GM23248 (cell line): ENCODE data around the gene KRTAP22-1. TPM values are rescaled to one million over a fixed set of nuclear protein-coding genes. Genes with fewer than 3 reads are reported as not detected.

Experiments used
- DNase-seq: peaks from one replicate; pipeline ENCODE4 v3.0.0-alpha.2; 2015
- H2AFZ ChIP-seq: fragments of 200-600 bp; sonication (generic); 2 replicates; pipeline ENCODE4 v1.6.1; 2016; ENCODE audit warnings: antibody characterized with exemption
- H3F3A ChIP-seq: fragments of 200-600 bp; sonication (generic); 2 replicates; pipeline ENCODE4 v1.6.1; 2016; ENCODE audit warnings: mild to moderate bottlenecking, antibody characterized with exemption, mixed run types; ENCODE audit not compliant: insufficient read depth
- H3K27ac ChIP-seq: fragments of 200-600 bp; sonication (generic); 2 replicates; pipeline ENCODE4 v1.5.1; 2016; ENCODE audit warnings: mild to moderate bottlenecking
- H3K27me3 ChIP-seq: fragments of 200-600 bp; sonication (generic); replicated peaks from 2 replicates; pipeline ENCODE4 v1.6.1; 2016; ENCODE audit warnings: mild to moderate bottlenecking; ENCODE audit not compliant: insufficient read depth
- H3K36me3 ChIP-seq: fragments of 200-600 bp; sonication (generic); 2 replicates; pipeline ENCODE4 v1.6.1; 2016; ENCODE audit warnings: low read depth, mild to moderate bottlenecking
- H3K4me1 ChIP-seq: fragments of 200-600 bp; sonication (generic); 2 replicates; pipeline ENCODE4 v1.6.1; 2016; ENCODE audit warnings: mild to moderate bottlenecking; ENCODE audit not compliant: insufficient read depth
- H3K4me2 ChIP-seq: fragments of 200-600 bp; sonication (generic); one replicate; pipeline ENCODE4 v1.6.1; 2016; ENCODE audit warnings: mild to moderate bottlenecking; ENCODE audit not compliant: unreplicated experiment
- H3K4me3 ChIP-seq: fragments of 200-600 bp; sonication (generic); 2 replicates; pipeline ENCODE4 v1.5.1; 2016; ENCODE audit warnings: mild to moderate bottlenecking
- H3K79me2 ChIP-seq: fragments of 200-600 bp; sonication (generic); 2 replicates; pipeline ENCODE4 v1.6.1; 2016; ENCODE audit warnings: mild to moderate bottlenecking; ENCODE audit not compliant: insufficient read depth
- H3K9ac ChIP-seq: fragments of 200-600 bp; sonication (generic); 2 replicates; pipeline ENCODE4 v1.6.1; 2016; ENCODE audit warnings: mild to moderate bottlenecking
- H3K9me2 ChIP-seq: fragments of 200-600 bp; sonication (generic); 2 replicates; pipeline ENCODE4 v1.6.1; 2016; ENCODE audit warnings: mixed run types, mild to moderate bottlenecking, moderate library complexity; ENCODE audit not compliant: insufficient read depth
- H3K9me3 ChIP-seq: fragments of 200-600 bp; sonication (generic); one replicate; pipeline ENCODE4 v1.6.1; 2017; ENCODE audit warnings: low read depth
- H4K20me1 ChIP-seq: fragments of 200-600 bp; sonication (generic); 2 replicates; pipeline ENCODE4 v1.6.0; 2016; ENCODE audit not compliant: insufficient read depth
- EZH2 ChIP-seq: fragments of 200-600 bp; sonication (generic); IDR thresholded peaks from 2 replicates; pipeline ENCODE4 v1.6.1; 2018; ENCODE audit warnings: antibody characterized with exemption, mild to moderate bottlenecking; ENCODE audit not compliant: insufficient read depth, poor library complexity, severe bottlenecking
- EZH2phosphoT487 ChIP-seq: fragments of 200-600 bp; sonication (generic); IDR thresholded peaks from 2 replicates; pipeline ENCODE4 v1.6.1; 2018; ENCODE audit warnings: antibody characterized with exemption, moderate library complexity, mild to moderate bottlenecking, low read depth; ENCODE audit not compliant: insufficient read depth
- WGBS, 2 experiments: methylation state at CpG; one replicate each; pipeline ENCODE4 v1.1.6; 2015 to 2017; ENCODE audit warnings: low lambda C conversion rate in 2 of 2, low coverage in 1 of 2; ENCODE audit errors: missing lambda C conversion rate in 2 of 2; 5-methylcytosine and 5-hydroxymethylcytosine counted together
- in situ Hi-C: fragments of 300-500 bp; cut with MboI; formaldehyde crosslinking; loops from 2 replicates; pipeline ENCODE4 v1.15.0; 2020
- polyA plus RNA-seq: library from polyadenylated mRNA; unstranded; fragments of >200 nt; fragmentation: Nextera tagmentation; extraction: Ambion mirVana; gene quantifications from 2 replicates; pipeline ENCODE4 v1.2.1, GENCODE V29; 2016
- small RNA-seq: library from RNA; depleted of rRNA; stranded (forward); fragments of <200 nt; gene quantifications from one replicate; pipeline ENCODE3, GENCODE V24; 2014; ENCODE audit warnings: low read depth, low replicate concordance
- total RNA-seq: library from RNA; depleted of rRNA; stranded (reverse); fragments of >200 nt; shearing (Covaris generic); gene quantifications from 2 replicates; pipeline ENCODE4 v1.2.3, GENCODE V29; 2014; rRNA removed

Gene KRTAP22-1
- total and polyA plus RNA-seq, 2 experiments from 2014 or later = not detected

DNA sequence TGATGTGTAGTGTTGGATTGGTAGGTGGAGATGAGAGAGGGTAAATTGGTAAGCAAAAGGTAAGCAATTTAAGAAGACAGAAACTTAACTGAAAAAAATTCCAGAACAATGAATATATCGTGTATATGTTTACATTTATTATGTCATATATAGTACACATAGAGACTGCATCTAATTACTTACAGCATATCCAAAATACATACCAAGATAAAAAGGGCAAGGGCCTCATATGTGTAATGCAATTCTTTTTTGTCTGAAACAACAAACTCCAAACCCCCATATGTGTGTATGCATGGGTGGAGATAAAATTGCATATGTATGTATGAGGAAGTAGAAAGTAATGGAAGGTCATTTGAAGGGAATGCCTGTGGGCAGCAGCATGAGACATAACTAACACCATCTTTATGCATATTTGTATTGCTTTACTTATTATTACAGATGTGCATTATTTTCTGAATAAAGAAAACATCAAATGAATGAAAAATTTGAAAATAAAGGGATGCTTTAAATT lies 46.1 kb downstream of the KRTAP22-1 start:
- Histone ChIP-seq H3K9me2 (no peaks in the 10 kb centered on the region), H3K4me1 (no peaks in the 10 kb centered on the region), H3K79me2 (no peaks in the 10 kb centered on the region), H3K9me3 (no peaks in the 10 kb centered on the region), H3F3A (no peaks in the 10 kb centered on the region), H3K4me2 (no peak overlapping the region), H2AFZ (no peak overlapping the region), H4K20me1 (no peaks in the 10 kb centered on the region), H3K27me3 (no peaks in the 10 kb centered on the region), H3K36me3 (no peaks in the 10 kb centered on the region), H3K4me3 (no peak overlapping the region), H3K9ac (no peak overlapping the region), H3K27ac (no peak overlapping the region)
- in situ Hi-C loops = no loop called here
- WGBS, 2 experiments = 18 to 25% methylated on average over 1 of the region's 1 CpG
- no peak for DNase-seq
- no peak for TF ChIP-seq EZH2
- no peak for TF ChIP-seq EZH2phosphoT487

Small RNA genes lying within 50 kb of the gene (small RNA-seq; reads per million reads assigned to genes)
- gene KRTAP20-1 (not detected), gene KRTAP20-3 (not detected), gene KRTAP20-4 (not detected), gene KRTAP22-1 (not detected), gene KRTAP22-2 (not detected)

Other genes starting within 250 kb of the KRTAP22-1 start
- gene KRTAP13-2, start 228.8 kb upstream of the KRTAP22-1 start, total RNA-seq = not detected in 2 replicates
- gene KRTAP13-2, start 228.8 kb upstream of the KRTAP22-1 start, polyA plus RNA-seq = not detected in 2 replicates
- not detected in 2 replicates for gene KRTAP13-1, start 205.1 kb upstream of the KRTAP22-1 start, total RNA-seq
- not detected in 2 replicates for gene KRTAP13-1, start 205.1 kb upstream of the KRTAP22-1 start, polyA plus RNA-seq
- not detected in 2 replicates for gene KRTAP13-3, start 175.2 kb upstream of the KRTAP22-1 start, total RNA-seq
- not detected in 2 replicates for gene KRTAP13-3, start 175.2 kb upstream of the KRTAP22-1 start, polyA plus RNA-seq
- gene KRTAP13-4, start 170.9 kb upstream of the KRTAP22-1 start, total RNA-seq = not detected in 2 replicates
- not detected in 2 replicates for gene KRTAP13-4, start 170.9 kb upstream of the KRTAP22-1 start, polyA plus RNA-seq
- gene KRTAP15-1, start 160.8 kb upstream of the KRTAP22-1 start, total RNA-seq = not detected in 2 replicates
- gene KRTAP15-1, start 160.8 kb upstream of the KRTAP22-1 start, polyA plus RNA-seq = not detected in 2 replicates
- not detected in 2 replicates for gene KRTAP19-1, start 120.7 kb upstream of the KRTAP22-1 start, total RNA-seq
- gene KRTAP19-1, start 120.7 kb upstream of the KRTAP22-1 start, polyA plus RNA-seq = not detected in 2 replicates
- gene KRTAP19-2, start 113.7 kb upstream of the KRTAP22-1 start, total RNA-seq = not detected in 2 replicates
- gene KRTAP19-2, start 113.7 kb upstream of the KRTAP22-1 start, polyA plus RNA-seq = not detected in 2 replicates
- not detected in 2 replicates for gene KRTAP19-3, start 109.1 kb upstream of the KRTAP22-1 start, total RNA-seq
- not detected in 2 replicates for gene KRTAP19-3, start 109.1 kb upstream of the KRTAP22-1 start, polyA plus RNA-seq
- gene KRTAP19-4, start 103.9 kb upstream of the KRTAP22-1 start, total RNA-seq = not detected in 2 replicates
- gene KRTAP19-4, start 103.9 kb upstream of the KRTAP22-1 start, polyA plus RNA-seq = not detected in 2 replicates
- not detected in 2 replicates for gene KRTAP19-5, start 98.9 kb upstream of the KRTAP22-1 start, total RNA-seq
- not detected in 2 replicates for gene KRTAP19-5, start 98.9 kb upstream of the KRTAP22-1 start, polyA plus RNA-seq
- gene KRTAP19-6, start 59.2 kb upstream of the KRTAP22-1 start, total RNA-seq = not detected in 2 replicates
- gene KRTAP19-6, start 59.2 kb upstream of the KRTAP22-1 start, polyA plus RNA-seq = not detected in 2 replicates
- gene KRTAP19-7, start 39.8 kb upstream of the KRTAP22-1 start, total RNA-seq = not detected in 2 replicates
- not detected in 2 replicates for gene KRTAP19-7, start 39.8 kb upstream of the KRTAP22-1 start, polyA plus RNA-seq
- not detected in 2 replicates for gene KRTAP22-2, start 10.7 kb upstream of the KRTAP22-1 start, total RNA-seq
- gene KRTAP22-2, start 10.7 kb upstream of the KRTAP22-1 start, polyA plus RNA-seq = not detected in 2 replicates
- gene KRTAP6-3, start 8.6 kb upstream of the KRTAP22-1 start, total RNA-seq = not detected in 2 replicates
- not detected in 2 replicates for gene KRTAP6-3, start 8.6 kb upstream of the KRTAP22-1 start, polyA plus RNA-seq
- not detected in 2 replicates for gene KRTAP6-2, start 2.2 kb upstream of the KRTAP22-1 start, total RNA-seq
- gene KRTAP6-2, start 2.2 kb upstream of the KRTAP22-1 start, polyA plus RNA-seq = not detected in 2 replicates
- gene KRTAP6-1, start 12.8 kb downstream of the KRTAP22-1 start, total RNA-seq = not detected in 2 replicates
- gene KRTAP6-1, start 12.8 kb downstream of the KRTAP22-1 start, polyA plus RNA-seq = not detected in 2 replicates
- not detected in 2 replicates for gene KRTAP20-1, start 15.3 kb downstream of the KRTAP22-1 start, total RNA-seq
- not detected in 2 replicates for gene KRTAP20-1, start 15.3 kb downstream of the KRTAP22-1 start, polyA plus RNA-seq
- not detected in 2 replicates for gene KRTAP20-4, start 19.5 kb downstream of the KRTAP22-1 start, total RNA-seq
- gene KRTAP20-4, start 19.5 kb downstream of the KRTAP22-1 start, polyA plus RNA-seq = not detected in 2 replicates
- not detected in 2 replicates for gene KRTAP20-2, start 34.1 kb downstream of the KRTAP22-1 start, total RNA-seq
- not detected in 2 replicates for gene KRTAP20-2, start 34.1 kb downstream of the KRTAP22-1 start, polyA plus RNA-seq
- gene KRTAP20-3, start 41.8 kb downstream of the KRTAP22-1 start, total RNA-seq = not detected in 2 replicates
- not detected in 2 replicates for gene KRTAP20-3, start 41.8 kb downstream of the KRTAP22-1 start, polyA plus RNA-seq
- gene KRTAP21-3, start 117.7 kb downstream of the KRTAP22-1 start, total RNA-seq = not detected in 2 replicates
- gene KRTAP21-3, start 117.7 kb downstream of the KRTAP22-1 start, polyA plus RNA-seq = not detected in 2 replicates
- not detected in 2 replicates for gene KRTAP21-2, start 146.2 kb downstream of the KRTAP22-1 start, total RNA-seq
- gene KRTAP21-2, start 146.2 kb downstream of the KRTAP22-1 start, polyA plus RNA-seq = not detected in 2 replicates
- not detected in 2 replicates for gene KRTAP21-1, start 154.3 kb downstream of the KRTAP22-1 start, total RNA-seq
- not detected in 2 replicates for gene KRTAP21-1, start 154.3 kb downstream of the KRTAP22-1 start, polyA plus RNA-seq
- gene KRTAP8-1, start 212.2 kb downstream of the KRTAP22-1 start, total RNA-seq = not detected in 2 replicates
- gene KRTAP8-1, start 212.2 kb downstream of the KRTAP22-1 start, polyA plus RNA-seq = not detected in 2 replicates
- gene KRTAP7-1, start 228.7 kb downstream of the KRTAP22-1 start, total RNA-seq = not detected in 2 replicates
- not detected in 2 replicates for gene KRTAP7-1, start 228.7 kb downstream of the KRTAP22-1 start, polyA plus RNA-seq